ENCODE results near the gene FBXO21. TPM values are rescaled to one million over a fixed set of nuclear protein-coding genes. Genes with fewer than 3 reads are reported as not detected.

FBXO21 gene
- total RNA-seq, 1 donor from 2014 or later: 35.4 TPM

DNA sequence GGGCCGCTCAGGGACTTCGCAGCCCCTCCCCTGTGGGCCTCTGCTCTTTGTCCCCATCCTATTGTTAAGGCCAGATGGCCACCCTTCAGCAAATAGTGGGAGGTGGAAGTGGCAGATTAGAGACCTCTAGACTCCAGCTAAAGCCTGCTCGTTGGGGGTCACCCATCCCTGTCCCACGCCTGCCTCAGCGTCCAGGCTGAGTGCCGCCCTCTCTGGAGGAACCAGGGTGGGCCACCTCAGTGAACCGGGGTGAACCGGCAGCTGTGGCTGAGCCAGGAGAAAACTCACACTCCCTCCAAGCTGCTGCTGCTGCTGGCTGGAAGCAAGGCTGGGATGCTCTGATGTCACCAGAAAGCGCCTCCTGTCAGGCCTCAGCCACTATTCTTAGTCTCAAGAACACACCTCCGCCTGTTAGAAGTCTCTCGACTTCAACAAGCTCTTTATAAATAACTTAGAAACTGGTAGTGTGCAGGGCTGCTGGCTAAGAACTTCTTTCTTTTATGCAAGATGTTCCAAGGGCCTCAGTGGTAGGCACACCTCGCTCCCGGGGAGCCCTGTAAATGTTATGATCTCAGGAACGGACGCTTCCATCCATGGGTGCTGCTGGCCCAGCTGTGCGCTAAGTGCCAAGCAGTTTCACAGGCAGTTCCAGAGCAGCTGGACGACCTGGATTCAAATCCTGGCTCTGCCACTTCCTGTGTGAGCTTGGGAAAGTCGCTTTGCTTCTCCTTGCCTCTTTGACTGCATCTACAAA, 71.3 kb downstream of the FBXO21 start:
- peak; percentile 11 to 31 for ATAC-seq
- Histone ChIP-seq H3K27ac (no peak overlapping the region), H3K9me3 (no peaks in the 10 kb centered on the region), H3K27me3 (ENCODE audit: low read depth) (no peaks in the 10 kb centered on the region), H3K4me3 (no peak overlapping the region), H3K4me1 (peaks cover 18% of the 10 kb centered on the region), H3K36me3 (no peaks in the 10 kb centered on the region)
- TF ChIP-seq, protein P1, sequence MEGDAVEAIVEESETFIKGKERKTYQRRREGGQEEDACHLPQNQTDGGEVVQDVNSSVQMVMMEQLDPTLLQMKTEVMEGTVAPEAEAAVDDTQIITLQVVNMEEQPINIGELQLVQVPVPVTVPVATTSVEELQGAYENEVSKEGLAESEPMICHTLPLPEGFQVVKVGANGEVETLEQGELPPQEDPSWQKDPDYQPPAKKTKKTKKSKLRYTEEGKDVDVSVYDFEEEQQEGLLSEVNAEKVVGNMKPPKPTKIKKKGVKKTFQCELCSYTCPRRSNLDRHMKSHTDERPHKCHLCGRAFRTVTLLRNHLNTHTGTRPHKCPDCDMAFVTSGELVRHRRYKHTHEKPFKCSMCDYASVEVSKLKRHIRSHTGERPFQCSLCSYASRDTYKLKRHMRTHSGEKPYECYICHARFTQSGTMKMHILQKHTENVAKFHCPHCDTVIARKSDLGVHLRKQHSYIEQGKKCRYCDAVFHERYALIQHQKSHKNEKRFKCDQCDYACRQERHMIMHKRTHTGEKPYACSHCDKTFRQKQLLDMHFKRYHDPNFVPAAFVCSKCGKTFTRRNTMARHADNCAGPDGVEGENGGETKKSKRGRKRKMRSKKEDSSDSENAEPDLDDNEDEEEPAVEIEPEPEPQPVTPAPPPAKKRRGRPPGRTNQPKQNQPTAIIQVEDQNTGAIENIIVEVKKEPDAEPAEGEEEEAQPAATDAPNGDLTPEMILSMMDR (IDR thresholded peaks at IDR 0.05): no peak
- intact Hi-C loops (cut with DNase I): loop anchor here (10.0 kb wide), 1 partner anchor 94 kb away; no protein-coding TSS in a partner anchor
- DNase-seq: no peak

DNA sequence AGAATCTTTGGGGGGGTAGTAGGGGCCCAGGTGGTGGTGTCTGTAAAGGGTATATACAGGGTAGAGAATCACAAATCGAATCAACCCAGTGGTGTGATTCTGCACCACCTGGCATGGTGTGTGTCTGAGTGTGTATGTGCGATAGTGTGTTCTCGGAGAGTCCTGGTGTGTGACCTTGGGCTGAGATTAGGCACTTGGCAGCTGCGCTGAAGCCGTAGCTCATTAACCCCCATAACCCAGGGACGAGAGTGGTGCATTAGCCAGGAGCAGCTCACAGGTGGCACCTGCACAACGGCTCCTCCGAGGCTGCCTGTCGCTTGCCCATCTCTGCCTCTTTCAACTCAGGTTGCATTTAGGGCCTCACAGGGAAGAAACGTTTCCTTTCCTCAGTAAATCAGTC, 75.5 kb downstream of the FBXO21 start:
- ATAC-seq (no peak), DNase-seq (no peak)
- no peak overlapping the region for H3K4me3 ChIP-seq
- no peaks in the 10 kb centered on the region for H3K36me3 ChIP-seq
- H3K4me1 ChIP-seq: peaks cover 18% of the 10 kb centered on the region
- no peak overlapping the region for H3K27ac ChIP-seq
- TF ChIP-seq, protein P1 (IDR thresholded peaks at IDR 0.05): no peak
- no peaks in the 10 kb centered on the region for H3K9me3 ChIP-seq
- no peaks in the 10 kb centered on the region for H3K27me3 ChIP-seq (ENCODE audit: low read depth)
- intact Hi-C loops (cut with DNase I): loop anchor here (10.0 kb wide), 1 partner anchor 90 kb away; no protein-coding TSS in a partner anchor

DNA sequence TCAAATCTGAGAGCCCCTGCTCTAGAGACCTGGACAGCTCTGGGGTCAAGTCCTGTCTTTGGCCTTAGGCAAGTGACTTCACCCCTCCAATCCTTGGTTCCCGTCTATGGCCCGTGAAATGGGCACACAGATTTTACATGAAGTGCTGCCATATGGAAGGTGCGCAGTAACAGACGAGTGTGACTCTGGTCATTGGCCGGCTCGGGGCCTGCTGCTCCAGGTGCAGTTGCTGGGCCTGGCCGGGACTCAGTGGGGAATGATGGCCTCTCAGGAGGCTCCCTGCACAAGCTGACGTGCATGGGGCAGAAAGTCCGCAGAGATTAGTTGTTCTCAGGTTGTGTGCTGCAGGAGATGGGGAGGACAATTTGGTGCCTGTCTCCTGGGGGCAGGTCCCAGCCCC, 77.0 kb downstream of the FBXO21 start:
- ATAC-seq: no peak
- no peak for DNase-seq
- Histone ChIP-seq H3K4me3 (no peak overlapping the region), H3K9me3 (no peaks in the 10 kb centered on the region), H3K4me1 (peaks cover 4% of the 10 kb centered on the region), H3K27ac (no peak overlapping the region), H3K36me3 (no peaks in the 10 kb centered on the region), H3K27me3 (ENCODE audit: low read depth) (no peaks in the 10 kb centered on the region)
- intact Hi-C loops (cut with DNase I): loop anchor here (10.0 kb wide), 1 partner anchor 88 kb away; no protein-coding TSS in a partner anchor
- TF ChIP-seq, protein P1 (IDR thresholded peaks at IDR 0.05): no peak

DNA sequence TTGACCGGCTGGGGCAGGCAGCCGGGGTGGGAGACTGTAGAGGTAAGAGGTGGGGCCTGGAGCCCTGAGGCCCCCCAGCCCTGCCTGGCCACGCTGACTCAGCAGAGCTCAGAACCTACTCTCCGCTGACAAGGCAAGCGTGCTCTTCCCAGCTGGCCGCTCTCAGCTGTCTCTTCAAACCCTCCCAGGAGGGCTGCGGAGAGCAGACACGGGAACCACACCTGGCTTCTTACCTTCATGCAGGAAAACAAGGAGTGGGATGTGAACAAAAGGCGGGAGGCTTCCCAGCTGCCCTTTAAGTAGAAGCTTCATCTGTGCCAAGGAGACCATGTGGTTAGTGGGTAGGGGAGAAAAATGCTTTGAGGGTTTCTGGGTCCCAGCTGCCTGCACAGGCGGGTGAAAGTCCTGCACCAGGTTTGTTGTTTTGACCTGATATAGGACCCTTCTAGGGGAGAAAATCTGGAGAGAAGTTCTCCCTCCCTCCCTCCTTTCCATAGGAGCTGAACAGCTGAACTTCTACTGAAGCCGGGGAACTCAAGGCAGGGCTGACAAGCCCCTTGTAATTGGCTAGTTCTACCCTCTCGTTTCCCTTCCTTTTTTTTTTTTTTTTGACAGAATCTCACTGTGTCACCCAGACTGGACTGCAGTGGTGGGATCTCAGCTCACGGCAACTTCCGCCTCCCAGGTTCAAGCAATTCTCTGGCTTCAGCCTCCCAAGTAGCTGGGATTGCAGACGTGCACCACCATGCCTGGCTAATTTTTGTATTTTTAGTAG, 78.3 kb downstream of the FBXO21 start:
- H3K4me1 ChIP-seq: no peaks in the 10 kb centered on the region
- H3K27me3 ChIP-seq (ENCODE audit: low read depth): no peaks in the 10 kb centered on the region
- H3K27ac ChIP-seq: no peak overlapping the region
- ATAC-seq (no peak), DNase-seq (no peak)
- no peaks in the 10 kb centered on the region for H3K9me3 ChIP-seq
- H3K4me3 ChIP-seq: no peak overlapping the region
- no peaks in the 10 kb centered on the region for H3K36me3 ChIP-seq
- intact Hi-C loops (cut with DNase I): loop anchor here (10.0 kb wide), 1 partner anchor 87 kb away; no protein-coding TSS in a partner anchor
- TF ChIP-seq, protein P1 (IDR thresholded peaks at IDR 0.05): no peak

DNA sequence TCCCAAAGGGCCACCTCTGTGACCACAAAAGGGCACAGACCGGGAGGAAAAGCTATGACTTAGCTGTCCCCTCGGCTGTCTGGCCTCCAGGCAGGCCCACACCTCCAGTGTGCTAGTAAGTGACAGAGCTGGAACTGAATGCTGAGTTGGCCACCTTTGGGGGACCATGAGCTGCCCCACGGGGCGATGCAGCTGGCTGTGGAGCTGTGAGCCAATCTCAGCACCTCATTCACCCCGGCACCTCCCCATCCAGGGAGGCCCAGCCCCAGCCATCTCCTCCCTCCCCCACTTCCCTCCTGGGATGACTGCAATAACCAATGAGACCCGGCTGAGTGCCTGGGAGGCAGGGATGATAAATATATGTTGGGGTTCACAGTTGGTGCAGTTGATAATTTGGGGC, 78.9 kb downstream of the FBXO21 start:
- Histone ChIP-seq H3K4me1 (no peaks in the 10 kb centered on the region), H3K9me3 (no peaks in the 10 kb centered on the region), H3K36me3 (no peaks in the 10 kb centered on the region), H3K27ac (no peak overlapping the region), H3K4me3 (no peak overlapping the region), H3K27me3 (ENCODE audit: low read depth) (no peaks in the 10 kb centered on the region)
- TF ChIP-seq, protein P1 (IDR thresholded peaks at IDR 0.05): no peak
- DNase-seq (no peak), ATAC-seq (peak in 1 of 2 donors; percentile 12)
- intact Hi-C loops (cut with DNase I): loop anchor here (10.0 kb wide), 1 partner anchor 87 kb away; no protein-coding TSS in a partner anchor

Data from lower lobe of right lung (tissue), 2 donors.